Femur (tissue), 1 donor: ENCODE measurements around the gene HINFP.
"Not testable (repeated sequence)": the region's sequence is repeated elsewhere in the genome, so short reads cannot be mapped to it uniquely, and the experiment has no call there.

Source experiments
- DNase-seq: peaks from one replicate; pipeline ENCODE4 v3.0.0-alpha.2; 2017

Gene HINFP

DNA sequence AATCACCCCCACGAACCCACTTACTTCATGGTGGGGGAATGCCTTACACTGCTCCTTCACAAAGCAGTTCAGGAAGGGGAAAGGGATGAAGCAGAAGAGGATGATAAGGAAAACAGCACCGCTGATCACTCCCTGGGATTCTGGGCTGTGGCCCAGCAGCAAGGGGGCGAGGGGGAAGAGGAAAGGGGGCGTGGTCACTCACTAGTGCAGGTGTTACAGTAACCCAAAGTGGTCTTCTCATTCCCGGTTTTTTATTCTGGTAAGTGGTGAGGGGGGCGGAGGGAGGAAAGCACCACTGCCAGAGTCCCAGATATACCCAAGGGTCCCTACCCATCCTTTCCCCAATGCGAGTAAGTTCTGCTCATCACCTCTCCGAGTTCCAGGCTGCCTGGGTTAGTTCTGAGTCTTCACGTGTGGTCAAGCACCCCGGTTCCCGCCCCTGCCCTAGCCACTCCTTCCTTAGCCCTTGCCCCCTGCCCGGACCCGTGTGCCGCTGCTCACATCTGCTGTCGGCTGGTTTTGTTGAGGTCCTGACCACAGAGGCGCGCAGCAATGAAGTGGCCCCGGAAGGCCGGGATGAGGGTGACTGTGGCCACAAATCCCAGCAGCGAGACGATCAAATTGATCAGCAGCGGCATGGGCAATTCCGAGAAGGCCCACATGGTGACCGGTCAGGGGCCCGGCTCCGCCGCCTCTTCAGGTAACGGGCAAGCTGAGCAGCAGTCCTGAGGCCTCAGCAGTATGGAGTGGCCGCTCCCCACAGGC, 20.2 kb upstream of the HINFP start:
- peak; percentile 51 for DNase-seq

DNA sequence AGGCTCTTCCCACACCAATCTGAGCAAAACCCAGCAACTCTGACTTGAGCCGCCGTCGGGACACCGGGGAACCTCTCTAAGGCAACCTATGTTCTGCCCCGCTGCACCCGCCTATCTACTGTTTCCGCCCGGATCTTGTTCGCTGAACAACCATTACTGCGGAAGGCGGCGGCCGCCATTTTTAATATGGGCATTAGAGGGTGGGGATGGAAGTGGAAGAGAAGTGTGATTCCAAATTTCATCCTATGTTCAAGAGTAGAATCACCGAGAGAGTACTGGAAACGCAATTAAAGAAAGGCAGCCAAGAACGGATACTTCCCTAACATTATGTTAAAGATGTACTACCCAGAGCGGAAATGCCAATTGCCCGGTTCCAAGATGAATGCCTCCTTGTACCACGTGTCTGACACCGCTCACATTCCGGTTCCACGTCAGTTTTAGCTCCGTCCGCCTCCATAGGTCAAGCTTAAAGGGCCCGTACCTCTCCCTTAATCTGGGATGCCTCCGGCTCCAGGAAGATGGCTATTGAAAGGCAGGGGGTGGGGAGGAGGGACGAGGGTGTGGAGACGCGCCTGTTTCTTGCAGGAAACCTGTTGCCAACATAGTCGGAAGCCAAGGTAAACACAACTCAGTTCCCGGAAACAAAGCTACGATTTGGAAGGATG, 19.5 kb upstream of the HINFP start, which contains the start of gene DPAGT1:
TSS of gene DPAGT1 (minus strand) at position 95 of the 665 bp plus-strand sequence. CDS start 198 bp downstream, outside the sequence.
- DNase-seq = peak; percentile 96

DNA sequence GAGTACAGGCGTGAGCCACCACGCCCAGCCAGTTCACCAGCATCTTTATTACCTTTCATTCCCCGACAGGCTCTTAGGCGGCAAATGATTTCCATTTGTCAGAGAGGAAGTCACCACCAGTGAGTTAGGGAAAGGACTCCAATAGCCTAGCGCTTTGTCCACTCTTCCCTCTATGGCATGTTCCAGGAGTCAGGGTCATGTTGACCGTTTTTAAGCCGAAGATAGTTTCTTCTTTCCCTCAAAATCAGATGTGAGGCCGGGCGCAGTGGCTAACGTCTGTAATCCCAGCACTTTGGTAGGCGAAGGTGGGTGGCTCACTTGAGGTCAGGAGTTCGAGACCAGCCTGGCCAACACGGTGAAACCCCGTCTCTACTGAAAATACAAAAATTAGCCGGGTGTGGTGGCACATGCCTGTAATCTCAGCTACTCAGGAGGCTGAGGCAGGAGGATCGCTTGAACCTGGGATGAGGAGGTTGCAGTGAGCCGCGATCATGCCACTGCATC, 18.2 kb upstream of the HINFP start:
- not testable (repeated sequence) for DNase-seq

DNA sequence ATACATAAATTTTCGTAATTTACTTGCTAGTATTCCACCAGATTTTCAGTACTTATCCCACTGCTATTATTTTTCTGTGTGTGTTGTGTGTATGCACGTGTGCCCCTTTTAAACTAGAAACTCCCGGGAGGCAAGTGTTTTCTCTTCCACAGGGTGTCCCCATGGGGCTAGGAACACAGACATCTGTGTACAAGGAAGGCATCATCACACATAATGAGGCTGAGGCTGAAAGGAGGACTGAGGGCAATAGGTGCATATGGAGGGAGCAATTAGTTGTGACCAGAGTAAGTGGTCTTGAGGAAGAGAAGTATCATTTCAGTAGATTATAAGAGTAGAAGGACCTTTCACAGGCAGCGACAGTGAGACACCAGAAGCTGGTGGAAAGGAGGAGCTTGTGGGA, 17.6 kb upstream of the HINFP start:
- peak; percentile 13 for DNase-seq

DNA sequence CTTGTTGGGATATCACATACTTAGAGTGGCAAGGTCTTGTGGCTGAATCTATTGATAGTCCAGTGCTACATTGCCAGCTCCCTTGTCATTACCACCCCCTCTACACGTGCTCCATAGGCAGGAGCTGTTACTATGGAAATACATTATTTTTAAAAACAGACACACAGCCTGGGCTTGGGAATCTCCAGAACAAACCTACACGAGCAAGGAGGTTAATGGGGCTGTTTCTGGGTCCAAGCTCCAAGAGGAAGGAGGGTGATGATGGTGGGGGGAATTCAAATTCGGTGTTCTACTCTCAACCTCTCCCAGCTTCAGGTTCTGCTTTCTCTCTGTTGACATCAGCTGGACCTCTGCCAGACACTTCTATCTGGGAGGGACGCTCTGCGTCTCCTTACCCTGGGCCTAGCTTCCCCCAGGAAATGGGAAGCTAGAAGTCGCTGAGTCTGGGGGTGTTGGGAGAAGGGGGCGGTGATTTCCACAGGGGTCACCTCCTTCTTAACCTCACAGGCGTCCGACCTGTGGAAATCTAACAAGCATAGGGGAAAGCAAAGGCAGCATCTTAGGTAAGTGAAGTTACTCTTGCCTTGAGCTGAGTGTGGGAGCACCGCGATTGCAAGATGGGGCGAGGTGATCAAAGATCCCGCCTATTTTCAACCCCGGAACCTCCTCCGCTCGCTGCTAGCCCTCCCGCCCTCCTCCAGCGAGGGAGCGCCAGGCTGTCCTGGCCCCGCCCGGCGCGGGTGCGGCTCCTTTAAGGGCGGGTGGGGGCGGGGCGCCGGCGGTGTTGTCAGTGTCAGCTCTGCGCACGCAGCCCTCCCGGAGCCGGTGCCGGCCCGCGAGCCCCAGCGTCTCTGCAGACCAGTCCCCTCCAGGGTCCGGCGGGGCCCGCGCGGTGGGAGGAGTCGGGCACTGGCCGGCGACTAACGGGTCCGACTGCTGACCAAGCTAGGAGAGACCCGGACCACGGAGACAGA, 14.5 kb upstream of the HINFP start, which contains the start of gene C2CD2L:
TSS of gene C2CD2L (plus strand) at position 781 of the 974 bp plus-strand sequence. CDS start 398 bp downstream, outside the sequence.
- DNase-seq = peak; percentile 94

DNA sequence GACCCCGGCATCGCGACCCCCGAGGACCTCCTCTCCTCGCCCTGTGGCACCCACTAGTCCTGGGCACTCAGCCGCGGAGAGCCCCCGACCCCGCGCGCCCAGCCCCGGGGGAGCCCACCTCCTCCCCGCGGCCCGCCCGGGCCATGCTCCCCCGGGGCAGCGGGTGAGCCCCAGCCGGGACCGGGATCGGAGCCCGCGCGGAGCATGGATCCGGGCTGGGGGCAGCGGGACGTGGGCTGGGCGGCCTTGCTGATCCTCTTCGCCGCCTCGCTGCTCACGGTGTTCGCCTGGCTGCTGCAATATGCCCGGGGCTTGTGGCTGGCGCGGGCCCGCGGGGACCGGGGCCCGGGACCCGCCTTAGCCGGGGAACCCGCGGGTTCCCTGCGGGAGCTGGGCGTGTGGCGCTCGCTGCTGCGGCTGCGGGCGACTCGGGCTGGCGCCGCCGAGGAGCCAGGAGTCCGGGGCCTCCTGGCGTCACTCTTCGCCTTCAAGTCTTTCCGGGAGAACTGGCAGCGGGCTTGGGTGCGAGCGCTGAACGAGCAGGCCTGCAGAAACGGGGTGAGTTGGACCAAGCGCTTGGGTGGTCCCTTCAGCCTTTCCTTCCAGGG, 13.7 kb upstream of the HINFP start:
- peak; percentile 28 for DNase-seq

DNA sequence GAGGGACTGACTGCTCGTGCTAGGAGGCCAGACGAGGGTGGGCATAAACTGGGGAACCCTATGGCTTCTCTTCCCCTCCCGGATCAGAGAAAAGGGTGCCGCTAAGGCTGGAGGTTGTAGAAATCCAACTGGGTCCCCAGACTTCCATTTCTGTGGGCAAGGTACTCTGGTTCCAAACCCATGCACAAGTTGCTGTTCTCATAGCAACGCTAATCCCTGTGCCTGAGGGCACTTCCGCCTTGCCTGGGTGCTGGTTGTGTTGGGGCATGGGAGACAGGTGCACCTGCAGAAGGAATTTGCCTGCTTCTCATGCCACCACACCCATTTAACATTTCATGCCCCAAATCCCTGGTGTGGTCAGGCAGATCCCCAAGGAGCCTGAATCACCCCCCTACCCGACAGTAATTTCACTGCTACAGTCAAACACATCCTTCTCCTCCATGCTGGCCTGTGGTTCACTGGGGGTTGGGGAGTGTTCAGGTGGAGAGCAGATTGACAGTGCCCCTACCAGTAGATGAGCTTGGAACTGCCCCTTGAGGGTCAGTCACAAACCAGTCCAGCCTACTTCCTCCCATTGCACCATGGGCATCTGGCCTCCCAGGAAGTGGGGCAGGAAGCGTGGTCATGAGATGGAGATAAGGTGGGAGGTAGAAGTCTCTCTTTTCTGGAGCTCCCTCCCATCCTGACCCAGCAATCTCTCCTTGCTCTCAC, 13.1 kb upstream of the HINFP start:
- peak; percentile 33 for DNase-seq

DNA sequence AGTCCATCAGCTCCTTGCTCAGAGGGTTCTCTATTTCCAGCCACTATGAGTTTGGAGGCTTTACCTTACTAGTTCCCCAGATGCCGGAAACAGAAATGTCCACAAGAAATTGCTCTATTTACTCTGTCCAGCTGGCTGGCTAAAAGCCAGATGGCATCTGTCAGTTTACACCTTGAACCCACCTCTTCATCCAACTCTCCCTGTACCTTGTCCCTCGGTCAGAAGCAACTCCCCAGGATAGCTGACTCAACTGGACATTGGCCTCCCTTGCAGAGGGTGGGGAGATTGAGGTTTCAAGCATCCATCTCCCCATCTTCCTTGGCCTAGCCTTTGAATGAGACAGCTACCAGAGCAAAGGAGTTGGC, 12.5 kb upstream of the HINFP start:
- DNase-seq = no peak

DNA sequence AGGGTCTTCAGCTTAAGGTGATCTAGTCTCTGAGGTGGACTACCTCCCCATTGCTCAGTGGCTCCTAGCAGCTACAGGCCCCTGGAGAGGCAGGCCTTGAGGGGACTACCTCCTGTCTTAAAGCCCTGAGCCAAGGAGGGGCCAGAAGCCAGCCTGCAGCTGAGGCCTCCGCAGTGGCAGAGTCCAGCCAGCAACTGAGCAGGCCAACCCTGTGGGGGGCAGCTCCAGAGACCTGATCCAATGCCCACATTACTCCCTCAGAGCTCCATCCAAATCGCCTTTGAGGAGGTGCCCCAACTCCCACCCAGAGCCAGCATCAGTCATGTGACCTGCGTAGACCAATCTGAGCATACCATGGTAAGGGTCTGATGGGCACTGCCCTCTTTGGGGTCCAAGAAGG, 11.5 kb upstream of the HINFP start:
- DNase-seq = peak; percentile 11

DNA sequence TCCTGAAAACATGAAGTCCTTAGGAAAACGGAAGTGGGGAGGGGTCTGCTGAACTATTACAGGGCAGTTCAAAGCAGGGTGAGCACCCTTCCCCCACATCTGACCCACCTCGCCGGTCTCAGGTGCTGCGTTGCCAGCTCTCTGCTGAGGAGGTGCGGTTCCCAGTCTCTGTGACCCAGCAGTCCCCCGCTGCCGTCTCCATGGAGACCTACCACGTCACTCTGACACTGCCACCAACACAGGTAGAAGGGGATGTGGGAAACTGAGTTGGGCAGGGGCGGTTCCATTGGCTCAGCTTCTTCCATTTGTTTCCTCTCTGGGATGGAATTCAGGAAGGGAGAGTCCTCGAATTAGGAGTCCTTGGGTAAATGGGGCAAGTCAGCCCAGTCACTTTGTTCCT, 10.9 kb upstream of the HINFP start:
- DNase-seq = no peak

DNA sequence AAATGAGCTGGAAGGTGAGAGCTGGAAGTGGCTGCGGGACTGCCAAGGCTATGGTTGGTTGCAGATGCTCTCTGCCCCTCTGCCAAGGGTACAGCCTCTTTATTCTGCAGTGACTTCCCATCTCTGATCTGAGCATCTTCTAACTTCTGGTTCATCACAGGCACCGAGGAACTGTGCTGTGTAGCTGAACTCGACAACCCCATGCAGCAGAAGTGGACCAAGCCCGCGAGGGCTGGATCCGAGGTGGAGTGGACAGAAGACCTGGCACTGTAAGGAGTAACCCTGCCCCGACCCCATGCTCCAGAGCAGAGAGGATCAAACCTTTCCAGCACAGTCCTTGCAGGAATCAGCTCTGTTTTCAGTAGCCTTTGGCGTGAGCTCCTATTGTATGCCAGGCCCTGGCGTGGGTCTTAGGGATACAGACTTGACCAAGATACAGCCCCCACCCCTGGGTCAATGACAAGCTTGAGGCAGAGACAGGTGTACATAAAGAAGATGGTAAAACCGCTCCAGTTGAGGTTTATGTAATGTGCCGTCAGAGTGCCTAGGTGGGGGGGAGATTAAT, 9.9 kb upstream of the HINFP start:
- peak; percentile 12 for DNase-seq

DNA sequence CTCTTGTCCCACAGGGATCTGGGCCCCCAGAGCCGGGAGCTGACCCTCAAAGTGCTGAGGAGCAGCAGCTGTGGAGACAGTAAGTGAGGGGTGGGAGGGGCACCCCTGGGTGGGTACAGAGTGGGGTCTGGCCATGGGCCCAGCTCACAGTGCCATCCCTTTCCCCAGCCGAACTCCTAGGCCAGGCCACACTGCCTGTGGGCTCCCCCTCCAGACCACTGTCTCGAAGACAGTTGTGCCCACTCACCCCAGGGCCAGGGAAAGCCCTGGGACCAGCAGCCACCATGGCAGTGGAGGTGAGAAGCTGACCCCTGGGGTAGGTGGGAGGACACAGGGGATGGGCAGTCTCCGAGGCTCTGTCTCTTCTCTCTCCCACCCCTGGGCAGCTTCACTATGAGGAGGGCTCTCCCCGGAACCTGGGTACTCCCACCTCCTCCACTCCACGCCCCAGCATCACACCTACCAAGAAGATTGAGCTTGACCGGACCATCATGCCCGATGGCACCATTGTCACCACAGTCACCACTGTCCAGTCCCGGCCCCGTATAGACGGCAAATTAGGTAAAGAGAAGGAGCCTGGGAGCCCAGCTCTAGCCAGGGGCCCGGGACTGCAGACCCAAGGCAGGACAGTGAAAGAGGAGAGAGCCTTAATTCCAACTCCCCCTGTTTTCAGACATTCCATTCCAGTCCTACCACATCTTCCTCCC, 8.9 kb upstream of the HINFP start:
- no peak for DNase-seq

DNA sequence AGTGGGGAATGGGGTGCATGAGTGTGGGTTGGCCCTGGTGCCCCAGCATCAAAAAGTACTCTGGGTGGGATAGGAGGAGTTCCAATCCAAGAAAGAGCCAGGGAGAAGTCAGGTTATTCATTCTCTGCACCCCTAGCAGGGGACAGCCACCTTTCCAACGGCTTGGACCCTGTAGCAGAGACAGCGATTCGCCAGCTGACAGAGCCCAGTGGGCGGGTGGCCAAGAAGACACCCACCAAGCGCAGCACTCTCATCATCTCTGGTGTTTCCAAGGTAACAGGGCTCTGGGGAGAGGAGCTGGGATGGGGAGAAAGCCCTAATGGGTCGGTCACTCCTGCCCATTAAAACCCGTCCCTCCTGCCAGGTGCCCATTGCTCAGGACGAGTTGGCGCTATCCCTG, 7.7 kb upstream of the HINFP start:
- no peak for DNase-seq

DNA sequence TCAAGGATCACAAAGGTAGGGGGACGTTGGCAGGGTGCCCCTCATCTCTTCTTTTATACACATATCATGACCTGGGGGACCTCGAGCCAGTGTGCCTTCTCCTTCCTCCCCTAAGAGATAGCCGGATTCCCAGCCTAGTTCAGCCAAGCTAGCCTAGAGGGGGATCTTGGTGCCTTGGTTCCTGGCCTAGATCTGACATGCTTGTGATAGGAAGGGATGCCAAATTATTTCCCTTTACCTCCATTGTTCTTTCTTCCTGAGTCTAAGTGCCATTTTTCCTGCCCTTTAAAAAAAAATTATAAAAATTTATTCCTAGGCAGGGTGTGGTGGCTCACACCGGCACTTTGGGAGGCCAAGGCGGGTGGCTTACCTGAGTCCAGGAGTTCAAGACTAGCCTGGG, 7.0 kb upstream of the HINFP start:
- no peak for DNase-seq

DNA sequence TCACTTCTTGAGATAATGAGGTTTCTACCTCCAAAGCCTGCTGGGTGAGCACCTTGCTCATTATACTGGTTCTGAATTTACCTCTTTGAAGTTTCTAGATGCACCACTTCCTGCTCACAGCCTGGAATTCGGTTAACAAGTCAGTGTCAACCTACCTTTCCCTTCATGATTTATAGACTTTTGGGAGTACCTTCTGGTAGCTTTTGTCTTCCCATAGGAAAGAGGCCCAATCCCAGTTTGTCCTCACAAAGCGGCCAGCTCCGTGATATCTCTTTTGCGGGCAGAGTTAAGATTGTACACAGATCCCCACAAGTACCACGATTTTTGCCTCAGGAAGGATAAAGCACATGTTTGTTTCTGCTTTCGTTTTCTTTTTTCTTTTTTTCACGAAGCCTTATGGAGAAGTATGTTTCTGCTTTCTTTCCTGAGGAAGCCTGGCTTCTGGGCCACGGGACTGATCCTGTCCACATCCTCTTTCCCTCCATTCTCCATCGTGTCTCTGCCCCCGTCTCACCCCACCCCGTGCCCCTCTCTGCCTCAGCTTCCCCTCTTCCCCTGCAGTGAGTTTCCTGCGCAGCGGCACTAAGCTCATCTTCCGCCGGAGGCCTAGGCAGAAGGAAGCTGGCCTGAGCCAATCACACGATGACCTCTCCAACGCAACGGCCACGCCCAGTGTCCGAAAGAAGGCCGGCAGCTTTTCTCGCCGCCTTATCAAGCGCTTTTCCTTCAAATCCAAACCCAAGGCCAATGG, 5.7 kb upstream of the HINFP start:
- no peak for DNase-seq

DNA sequence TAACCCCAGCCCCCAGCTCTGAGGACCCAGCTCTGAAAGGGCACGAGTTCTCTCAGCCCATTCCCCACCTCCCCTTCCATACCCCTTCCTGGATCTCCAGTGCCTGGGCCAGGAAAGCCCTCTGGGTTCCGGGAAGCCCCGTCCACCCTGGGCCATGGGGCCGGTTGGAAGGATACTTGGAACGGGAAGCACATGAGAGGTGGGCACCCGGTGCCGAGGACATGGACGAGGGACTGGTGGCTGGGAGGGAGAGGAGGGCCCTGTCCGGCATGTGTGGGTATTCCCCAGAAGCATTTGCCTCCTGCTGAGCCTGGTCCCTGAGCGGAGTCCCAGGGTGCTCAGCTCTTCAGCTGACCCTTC, 5.2 kb upstream of the HINFP start:
- DNase-seq = no peak

DNA sequence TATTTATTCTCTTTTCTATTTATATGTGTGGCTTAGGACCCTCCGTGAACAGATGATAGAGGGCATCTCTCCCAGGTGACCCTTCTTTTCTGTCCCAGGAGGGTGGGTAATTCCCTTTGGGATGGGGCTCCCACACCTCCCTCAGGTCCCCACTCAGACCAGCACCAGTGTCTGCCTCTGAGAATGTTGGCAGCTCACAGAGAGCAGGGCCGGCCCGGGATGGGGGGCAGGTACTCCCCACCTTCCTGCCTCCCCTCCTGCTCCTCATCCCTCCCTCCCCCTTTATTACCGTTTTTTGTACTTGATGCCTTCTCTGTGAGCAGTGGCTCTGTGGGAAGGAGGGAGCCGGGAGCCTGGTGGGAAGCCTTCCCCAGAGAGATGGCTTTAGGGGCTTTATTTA, 4.8 kb upstream of the HINFP start:
- DNase-seq = no peak

DNA sequence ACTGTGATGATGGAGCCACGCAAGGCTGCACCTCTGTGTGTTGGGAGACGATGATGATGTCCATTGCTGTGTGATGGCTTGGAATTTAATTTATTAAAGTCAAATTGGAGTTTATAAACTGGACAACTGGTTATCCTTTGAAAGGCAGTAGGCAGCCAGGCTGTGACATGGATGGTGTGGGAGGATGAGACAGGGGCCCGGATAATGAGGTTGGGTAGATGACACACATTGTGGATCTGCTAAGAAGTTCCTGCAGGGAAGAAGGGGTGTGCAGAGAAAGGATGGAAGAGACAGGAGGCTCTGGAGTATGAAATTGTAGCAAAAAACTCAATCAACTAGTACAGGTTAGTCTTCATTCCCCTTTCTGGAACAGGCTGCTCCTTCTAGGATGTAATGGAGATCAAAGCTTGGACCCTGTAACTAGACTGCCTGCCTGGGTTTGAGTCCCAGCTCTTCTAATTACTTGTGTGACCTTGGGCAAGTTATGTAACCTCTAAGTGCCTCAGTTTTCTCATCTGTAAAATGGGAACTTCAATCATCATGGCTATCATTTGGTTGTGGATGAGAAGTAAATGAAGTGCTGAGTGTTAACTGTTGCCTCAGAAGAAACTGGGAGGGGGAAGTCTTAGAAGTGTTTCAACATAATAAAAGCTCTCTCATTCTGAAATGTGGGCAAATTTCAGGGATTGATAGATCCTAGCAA, 4.2 kb upstream of the HINFP start:
- no peak for DNase-seq

DNA sequence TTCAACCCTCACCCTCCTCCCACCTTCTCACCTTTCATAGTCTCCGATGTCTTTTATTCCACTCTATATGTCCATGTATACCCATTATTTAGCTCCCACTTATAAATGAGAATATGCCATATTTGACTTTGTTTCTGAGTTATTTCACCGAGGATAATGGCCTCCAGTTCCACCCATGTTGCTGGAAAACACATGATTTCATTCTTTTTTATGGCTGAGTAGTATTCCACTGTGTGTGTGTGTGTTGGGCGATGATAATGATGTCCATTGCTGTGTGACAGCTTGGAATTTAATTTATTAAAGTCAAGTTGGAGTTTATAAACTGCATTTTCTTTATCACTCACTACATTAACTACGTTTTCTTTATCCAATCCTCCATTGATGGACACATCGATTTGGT, 3.2 kb upstream of the HINFP start:
- DNase-seq = no peak

DNA sequence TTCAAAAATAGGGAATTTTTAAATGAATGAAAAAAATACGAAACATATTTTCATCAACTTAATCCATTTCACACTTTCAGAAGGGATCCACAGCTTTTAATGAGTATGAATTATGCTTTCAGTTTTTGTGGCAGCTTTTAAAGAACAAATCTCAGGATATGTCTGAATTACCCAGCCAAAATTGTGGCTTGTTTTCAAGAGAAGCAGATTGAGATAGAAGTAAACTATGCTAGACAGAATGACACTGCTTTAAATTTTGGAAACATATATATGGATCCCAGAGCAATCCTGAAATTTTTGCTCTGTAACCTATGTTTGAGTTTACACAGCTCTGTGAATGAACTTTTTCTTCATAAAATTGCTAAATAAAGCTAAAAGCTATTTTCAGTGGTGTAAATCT, 2.4 kb upstream of the HINFP start:
- DNase-seq = no peak
